Omental fat pad (tissue), 4 donors: ENCODE results near the gene PCNX1. TPM values are rescaled to one million over a fixed set of nuclear protein-coding genes. Genes with fewer than 3 reads are reported as not detected.

Source experiments
- ATAC-seq: fragments of 150-250 bp; one replicate; pipeline ENCODE4 v1.9.1; 2016; ENCODE audit warnings: mild to moderate bottlenecking, moderate library complexity; ENCODE audit not compliant: low FRiP score
- DNase-seq: peaks from one replicate; pipeline ENCODE4 v3.0.0-alpha.2; 2019; ENCODE audit warnings: low spot score
- total RNA-seq, 4 donors: library from RNA; depleted of rRNA; stranded (reverse); fragments of >200 nt; gene quantifications; one replicate each; pipeline ENCODE4 v1.1.0, GENCODE V29; 2016
- TF ChIP-seq, protein P1 (sequence below), 3 donors: fragments of 450-650 bp; IDR thresholded peaks; one replicate each; pipeline ENCODE4 v1.5.1; 2016 to 2017; ENCODE audit warnings: antibody characterized with exemption in 3 of 3, mild to moderate bottlenecking in 3 of 3, moderate library complexity in 2 of 3

The PCNX1 gene
- total RNA-seq, 4 donors from 2014 or later, result 56.9 to 98.1 (median 83.3) TPM

DNA sequence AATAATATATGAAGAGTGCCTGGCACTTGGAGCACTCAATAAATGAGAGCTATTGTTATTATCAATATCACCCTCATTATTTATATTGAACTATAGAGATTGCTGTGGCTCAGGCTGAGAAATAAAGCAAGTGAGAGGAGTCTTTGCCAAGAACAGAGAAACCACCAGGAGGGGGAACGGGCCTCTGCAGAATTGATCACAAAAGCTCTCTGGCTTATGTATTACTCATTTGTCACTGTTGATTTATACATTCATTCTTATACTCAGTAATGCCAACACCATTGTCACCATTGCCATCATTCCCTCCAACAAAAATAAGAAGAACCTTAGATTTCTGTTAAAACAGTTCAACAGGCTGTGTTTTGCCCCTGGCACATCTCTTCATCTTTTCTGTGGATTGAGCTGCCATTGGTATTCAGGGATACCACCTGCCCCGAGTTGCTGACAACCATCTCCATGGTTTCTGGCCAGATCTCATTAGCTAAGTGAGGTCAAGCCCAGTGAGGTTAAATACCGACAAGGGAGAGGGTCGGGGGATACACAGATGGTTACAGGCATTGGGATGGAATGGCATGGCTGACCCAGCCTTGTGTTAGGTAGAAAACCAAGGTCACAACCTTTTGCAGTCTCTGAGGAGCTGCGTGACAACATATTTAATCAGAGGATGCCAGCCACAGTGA lies 21.8 kb upstream of the PCNX1 start:
- DNase-seq (no peak), ATAC-seq (no peak)
- TF ChIP-seq, protein P1, sequence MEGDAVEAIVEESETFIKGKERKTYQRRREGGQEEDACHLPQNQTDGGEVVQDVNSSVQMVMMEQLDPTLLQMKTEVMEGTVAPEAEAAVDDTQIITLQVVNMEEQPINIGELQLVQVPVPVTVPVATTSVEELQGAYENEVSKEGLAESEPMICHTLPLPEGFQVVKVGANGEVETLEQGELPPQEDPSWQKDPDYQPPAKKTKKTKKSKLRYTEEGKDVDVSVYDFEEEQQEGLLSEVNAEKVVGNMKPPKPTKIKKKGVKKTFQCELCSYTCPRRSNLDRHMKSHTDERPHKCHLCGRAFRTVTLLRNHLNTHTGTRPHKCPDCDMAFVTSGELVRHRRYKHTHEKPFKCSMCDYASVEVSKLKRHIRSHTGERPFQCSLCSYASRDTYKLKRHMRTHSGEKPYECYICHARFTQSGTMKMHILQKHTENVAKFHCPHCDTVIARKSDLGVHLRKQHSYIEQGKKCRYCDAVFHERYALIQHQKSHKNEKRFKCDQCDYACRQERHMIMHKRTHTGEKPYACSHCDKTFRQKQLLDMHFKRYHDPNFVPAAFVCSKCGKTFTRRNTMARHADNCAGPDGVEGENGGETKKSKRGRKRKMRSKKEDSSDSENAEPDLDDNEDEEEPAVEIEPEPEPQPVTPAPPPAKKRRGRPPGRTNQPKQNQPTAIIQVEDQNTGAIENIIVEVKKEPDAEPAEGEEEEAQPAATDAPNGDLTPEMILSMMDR (IDR thresholded peaks at IDR 0.05), result no peak

DNA sequence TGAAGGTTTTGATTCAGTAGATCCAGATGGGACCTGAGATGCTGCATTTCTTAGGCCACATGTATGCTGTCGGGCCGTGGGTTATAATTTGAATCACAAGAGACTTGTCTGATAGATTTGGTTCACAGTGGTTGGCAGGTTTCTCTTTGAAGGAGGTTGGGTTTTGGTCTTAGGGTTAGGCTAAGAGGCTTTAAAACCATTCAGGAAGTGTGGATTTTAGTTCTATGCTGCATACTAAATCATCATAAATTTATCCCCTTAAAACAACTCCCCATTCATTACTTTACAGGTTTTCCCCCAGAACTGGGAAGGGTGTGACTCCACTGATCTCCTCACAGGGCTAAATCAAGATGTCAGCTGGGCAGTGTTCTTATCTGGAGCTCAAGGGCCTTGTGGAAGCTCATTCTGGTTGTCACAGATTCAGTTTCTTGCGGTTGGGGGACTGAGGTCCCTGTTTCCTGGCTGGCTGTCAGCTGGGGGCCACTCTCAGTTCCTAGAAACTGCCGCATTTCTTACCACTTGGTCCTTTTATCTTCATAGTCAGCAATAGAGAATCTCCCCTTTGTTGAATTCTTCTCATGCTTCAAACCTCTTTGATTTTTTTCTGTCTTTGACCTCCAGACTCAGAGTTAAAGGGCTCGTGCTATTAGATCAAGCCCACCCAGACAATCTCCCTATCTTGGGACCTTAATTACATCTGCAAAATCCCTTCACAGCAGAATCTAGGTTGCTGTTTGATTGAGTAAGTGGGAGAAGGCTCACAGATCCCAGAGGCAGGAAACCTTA lies 20.6 kb upstream of the PCNX1 start:
- TF ChIP-seq, protein P1 (IDR thresholded peaks at IDR 0.05), result no peak
- ATAC-seq (no peak), DNase-seq (no peak)

DNA sequence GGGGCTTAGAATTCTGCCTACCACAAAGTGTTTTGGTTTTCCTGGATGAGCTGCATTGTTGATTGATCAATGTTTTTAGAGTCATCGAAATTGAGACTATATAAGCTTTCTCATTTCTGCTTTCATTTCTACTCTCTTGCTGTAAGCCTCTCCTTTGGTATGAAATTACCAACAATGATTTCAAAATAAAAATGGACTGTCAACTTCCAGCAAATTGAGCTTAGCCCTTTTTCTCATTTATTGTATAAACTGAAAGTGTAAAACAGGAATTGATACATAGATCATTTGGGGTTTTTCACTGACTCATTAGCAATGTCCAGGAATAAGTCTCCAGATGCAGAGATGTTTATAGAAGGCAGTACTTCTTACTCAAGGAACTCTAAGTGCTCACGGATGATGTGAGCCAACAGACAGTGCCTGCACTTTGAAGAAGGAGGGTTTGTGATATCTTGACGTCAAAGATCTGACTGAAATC lies 20.0 kb upstream of the PCNX1 start:
- ATAC-seq, result peak; percentile 47
- TF ChIP-seq, protein P1 (IDR thresholded peaks at IDR 0.05), result no peak
- no peak for DNase-seq

DNA sequence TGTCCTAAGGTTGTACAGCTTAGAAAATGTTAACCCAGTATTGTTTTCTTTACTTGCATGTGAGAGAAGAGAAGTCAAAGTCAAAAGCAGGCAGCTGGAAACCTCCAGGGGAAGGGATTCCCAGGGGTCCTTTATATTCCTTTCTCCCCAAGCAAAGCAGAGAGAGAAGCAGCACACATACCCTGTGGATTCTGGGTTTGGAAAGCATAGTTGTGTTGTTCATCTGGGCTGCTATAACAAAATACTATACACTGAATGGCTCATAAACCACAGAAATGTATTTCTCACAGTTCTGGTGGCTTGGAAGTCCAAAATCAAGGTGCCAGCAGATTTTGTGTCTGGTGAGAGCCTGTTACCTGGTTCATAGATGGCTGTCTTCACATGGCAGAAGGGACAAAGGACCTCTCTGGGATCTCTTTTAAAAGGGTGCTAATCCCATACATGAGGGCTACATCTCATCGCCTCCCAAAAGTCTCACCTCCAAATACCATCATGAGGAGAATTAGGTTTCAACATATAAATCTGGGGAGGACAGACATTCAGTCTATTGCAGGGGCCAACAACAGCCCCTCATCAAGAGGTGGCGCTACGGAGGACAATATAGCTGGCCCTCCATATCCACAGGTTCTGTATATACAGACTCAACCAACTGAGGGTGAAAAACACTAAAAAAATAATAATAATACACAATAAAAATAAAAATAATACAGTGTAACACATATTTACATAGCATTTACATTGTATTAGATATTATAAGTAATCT lies 19.3 kb upstream of the PCNX1 start:
- TF ChIP-seq, protein P1 (IDR thresholded peaks at IDR 0.05), result no peak
- DNase-seq (no peak), ATAC-seq (no peak)

DNA sequence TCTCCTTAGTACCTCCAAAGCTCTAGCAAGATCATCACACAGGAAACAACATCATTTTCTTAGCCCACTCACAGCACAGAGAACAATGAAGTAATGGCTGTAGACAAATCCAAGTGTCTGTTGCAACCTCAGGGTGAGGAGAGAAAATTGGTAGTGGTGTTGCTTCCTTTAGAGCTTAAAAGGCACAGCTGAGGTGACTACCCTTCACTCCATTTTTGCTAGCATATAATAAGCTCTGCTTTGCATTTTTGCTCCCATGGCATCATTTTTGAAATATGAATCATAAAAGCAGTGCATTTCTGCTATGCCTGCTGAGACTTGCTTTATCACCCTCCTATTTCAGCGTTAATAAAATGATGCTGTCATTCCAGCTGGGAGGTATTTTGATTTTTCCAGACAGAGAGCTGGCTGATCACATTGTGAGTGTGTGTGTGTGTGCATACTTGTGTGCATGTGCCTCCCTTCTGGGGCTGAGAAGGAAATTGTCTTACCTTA lies 18.5 kb upstream of the PCNX1 start:
- TF ChIP-seq, protein P1 (IDR thresholded peaks at IDR 0.05), result no peak
- DNase-seq, result no peak
- no peak for ATAC-seq

DNA sequence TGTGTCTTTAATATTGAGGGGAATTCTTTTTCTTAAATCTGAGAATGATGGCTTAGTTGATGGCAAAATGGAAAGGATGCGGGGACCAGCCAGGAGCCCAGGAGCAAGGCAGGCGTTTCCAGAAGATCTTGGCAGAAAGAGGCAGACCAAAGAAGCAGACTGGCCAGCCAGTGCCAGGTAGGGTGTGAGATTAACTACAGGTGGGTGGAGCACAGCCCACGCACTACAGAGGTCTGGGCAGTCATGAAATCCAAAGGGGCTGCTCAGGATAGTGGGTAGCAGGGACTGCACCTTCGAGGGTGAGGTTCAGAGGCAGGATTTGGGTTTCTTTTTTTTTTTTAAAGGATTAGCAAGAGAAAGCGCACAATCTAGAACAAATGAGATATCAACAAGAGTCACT lies 17.7 kb upstream of the PCNX1 start:
- TF ChIP-seq, protein P1 (IDR thresholded peaks at IDR 0.05), result no peak
- DNase-seq (no peak), ATAC-seq (no peak)
